GM21576 (cell line): Measurements from ENCODE around the gene RPL41.
"Not testable (repeated sequence)": the region's sequence is repeated elsewhere in the genome, so short reads cannot be mapped to it uniquely, and the experiment has no call there.

Experiments
- ATAC-seq: cut with Tn5 transposase; IDR thresholded peaks from one replicate; pipeline ENCODE4 v1.9.1; 2021; ENCODE audit warnings: mild to moderate bottlenecking, moderate library complexity; ENCODE audit not compliant: unreplicated experiment

The RPL41 gene

DNA sequence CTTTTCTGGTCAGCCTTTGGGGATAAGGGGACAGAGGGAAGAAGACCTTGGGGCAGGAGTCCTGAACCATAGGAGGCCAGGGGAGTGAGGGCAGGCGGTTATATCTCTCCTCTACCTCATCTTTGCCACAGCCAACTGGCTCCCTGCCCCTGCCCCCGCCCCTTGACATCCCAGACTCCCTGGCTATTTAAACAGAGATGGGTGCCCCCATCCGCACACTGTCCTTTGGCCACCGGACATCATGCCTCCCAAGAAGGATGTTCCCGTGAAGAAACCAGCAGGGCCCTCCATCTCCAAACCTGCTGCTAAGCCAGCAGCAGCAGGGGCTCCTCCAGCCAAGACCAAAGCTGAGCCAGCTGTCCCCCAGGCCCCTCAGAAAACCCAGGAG is 37.2 kb downstream of the RPL41 start:
- ATAC-seq: no peak

- no peak for ATAC-seq
Observed at GRCh38 chr12:56154246-56154771, 37.9 kb downstream of the RPL41 start.

DNA sequence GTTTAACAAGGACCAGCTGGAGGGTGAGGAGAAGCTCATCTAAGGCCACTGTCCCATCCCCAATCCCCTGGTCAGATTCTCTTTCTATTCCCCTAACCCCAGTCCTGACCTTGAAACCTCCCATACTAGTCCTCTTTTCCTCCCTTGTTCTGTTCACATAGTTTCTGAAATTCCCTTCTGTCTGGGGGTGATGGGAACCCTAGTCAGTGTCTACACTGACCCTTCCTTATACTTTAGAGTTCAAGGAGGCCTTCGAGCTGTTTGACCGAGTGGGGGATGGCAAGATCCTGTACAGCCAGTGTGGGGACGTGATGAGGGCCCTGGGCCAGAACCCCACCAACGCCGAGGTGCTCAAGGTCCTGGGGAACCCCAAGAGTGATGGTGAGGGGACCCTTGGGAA is 38.4 kb downstream of the RPL41 start:
- no peak for ATAC-seq

DNA sequence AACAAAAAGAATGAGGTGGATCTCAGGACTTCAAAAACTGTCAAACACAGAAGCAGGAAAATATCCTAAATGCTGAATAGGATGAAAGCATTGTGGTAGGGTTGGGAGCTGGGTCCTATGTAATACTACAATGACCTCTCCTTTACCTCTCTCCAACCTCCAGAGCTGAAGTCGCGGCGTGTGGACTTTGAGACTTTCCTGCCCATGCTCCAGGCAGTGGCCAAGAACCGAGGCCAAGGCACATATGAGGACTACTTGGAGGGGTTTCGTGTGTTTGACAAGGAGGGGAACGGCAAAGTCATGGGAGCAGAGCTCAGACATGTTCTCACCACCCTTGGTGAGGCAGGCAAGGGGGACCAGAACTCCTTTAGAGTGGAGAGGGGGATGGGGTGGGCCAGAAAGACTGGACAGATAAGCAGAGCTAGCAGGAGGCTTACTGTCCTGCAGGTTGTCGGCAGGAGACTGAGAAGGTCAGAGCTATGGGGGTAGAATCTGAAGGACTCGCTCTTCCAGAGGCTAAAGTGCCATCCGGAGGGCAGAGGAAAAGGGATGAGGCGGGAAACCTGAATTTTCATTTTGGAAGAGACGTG is 38.9 kb downstream of the RPL41 start:
- ATAC-seq: no peak

GRCh38 chr12:56156464-56157200 is 40.2 kb downstream of the RPL41 start:
- not testable (repeated sequence) for ATAC-seq

DNA sequence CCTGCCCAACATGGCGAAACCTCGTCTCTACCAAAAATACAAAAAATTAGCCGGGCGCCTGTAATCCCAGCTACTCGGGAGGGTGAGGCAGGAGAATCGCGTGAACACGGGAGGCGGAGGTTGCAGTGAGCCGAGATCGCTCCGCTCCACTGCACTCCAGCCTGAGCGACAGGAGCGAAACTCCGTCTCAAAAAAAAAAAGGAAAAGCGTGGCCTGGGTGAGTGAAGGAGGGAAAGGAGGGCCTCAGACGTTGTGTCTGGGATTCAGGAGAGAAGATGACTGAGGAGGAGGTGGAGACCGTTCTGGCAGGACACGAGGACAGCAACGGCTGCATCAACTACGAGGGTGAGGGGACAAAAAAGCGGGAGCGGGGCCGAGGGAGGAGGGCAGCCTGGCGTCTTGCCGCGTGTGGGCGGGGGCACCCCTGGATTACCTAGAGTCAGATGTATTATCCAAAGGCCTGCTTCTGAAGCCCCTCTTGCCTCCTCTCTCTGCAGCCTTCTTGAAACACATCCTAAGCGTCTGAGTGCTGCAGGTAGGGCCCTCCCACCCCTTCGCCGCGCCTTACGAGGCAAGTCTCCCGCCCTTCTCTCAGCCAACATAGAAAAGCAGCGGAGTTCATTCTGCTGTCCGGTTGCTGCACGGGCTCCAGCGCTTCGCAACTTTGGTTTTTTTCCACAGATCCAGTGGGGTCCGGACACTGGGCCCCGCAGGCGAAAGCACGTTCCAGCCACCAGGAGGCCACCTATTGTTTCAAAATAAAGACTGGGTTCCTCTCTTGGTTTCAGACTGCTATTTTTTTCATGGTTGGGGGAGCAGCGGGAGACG is 41.0 kb downstream of the RPL41 start:
- ATAC-seq: peak; percentile 43

- peak; percentile 80 for ATAC-seq
Observed at GRCh38 chr12:56158029-56158925, 41.8 kb downstream of the RPL41 start, which contains the start of gene MYL6. MYL6 (plus strand) TSS chr12:56158359; CDS start chr12:56158402, 43 bp downstream.

DNA sequence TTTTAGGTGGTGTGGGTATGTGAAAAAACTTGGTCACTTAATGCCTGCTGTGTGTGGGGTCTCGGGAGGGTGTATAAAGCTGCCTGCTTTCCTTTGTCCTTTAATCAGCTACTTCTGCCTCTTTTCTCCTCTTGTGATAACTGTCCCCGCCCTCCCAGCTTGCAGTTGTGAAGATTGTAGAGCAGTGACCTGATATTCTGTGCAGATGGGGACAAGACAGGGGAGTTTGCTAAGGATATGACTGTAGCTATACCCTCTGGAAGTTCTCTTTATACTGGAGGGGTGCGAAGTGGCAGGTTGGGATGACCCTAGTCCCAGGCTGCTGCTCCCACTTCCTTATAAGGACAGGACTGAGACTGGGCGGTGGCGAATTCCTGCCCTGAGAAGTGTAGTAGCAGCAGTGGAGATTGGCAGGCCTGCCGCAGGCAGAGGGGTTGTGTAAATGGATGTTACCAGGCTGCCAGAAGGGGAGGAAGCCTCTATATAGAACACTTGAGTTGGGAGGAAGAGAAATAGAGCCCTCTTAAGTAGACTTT is 42.6 kb downstream of the RPL41 start:
- no peak for ATAC-seq

- no peak for ATAC-seq
Observed at GRCh38 chr12:56159482-56160192, 43.2 kb downstream of the RPL41 start.

GRCh38 chr12:56160193-56160763 is 43.8 kb downstream of the RPL41 start:
- no peak for ATAC-seq

- no peak for ATAC-seq
Observed at GRCh38 chr12:56160894-56161689, 44.7 kb downstream of the RPL41 start.

DNA sequence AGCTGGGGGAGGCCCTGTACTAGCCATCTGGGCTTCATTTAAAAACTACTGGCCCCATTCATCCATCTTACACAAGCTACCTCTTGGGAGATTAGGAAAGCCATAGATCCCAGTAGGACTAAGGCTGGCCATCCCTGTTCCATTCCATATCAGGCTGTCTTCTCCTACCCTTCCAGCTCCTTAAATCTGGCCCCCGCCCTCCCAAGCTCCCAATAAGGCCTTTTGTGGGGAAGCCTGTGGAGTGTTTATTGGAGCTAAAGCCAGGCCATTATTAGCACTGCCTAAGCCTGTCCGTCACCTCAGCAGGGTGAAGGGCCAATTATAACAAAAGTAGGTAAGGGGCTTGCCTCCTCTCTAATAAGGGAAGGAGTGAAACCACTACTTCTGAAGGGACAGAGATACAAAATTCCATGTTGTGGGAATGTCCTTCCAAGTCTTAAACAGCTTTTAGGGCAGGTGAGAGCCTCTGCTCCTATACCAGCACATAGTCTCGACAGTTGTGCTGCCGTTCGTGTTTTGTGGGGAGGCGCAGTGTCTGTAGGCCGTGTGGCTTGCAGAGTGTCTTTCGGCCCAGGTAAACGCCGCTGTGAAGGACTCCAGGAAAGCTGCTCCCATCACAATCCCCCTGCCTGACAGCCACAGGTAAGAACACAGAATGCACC is 45.4 kb downstream of the RPL41 start:
- no peak for ATAC-seq

GRCh38 chr12:56162468-56163290 is 46.2 kb downstream of the RPL41 start:
- ATAC-seq: no peak

DNA sequence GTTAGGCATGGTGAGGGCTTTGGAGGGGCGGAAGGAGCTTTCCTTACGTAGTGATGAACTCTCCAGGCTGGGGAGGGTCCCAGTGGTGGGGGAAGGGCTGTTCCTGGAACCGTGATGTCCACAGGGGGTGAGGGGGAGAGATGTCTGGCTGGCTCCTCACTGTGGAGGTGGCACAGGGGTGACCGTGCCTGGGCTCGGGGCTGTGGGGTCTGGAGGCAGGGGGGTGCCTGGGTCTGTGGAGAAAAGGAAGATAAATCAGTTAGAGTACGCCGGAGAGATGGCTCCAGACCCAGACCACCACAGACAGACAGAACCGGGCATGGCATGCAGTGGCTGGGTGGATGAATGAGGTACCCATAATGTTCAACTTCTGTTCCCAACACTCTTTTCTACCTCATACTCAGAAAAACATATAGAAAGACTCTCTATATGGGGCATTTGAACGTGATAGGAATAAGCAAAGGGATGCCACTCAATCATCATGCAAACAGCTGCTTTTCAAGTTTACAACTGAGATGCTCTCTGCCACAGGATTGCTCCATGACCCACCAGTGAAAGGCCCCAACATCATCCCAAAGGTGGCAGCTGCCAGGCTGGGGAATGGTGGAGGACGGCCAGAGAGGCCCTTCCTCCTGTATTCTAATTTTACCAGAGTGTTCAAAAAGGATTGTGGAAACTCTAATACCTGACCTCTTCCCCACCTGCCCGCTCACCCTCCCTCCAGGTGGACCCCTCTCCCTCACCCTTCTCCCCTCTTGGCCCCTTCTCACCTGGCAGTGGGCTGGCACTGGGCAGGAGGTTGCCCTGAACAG is 47.3 kb downstream of the RPL41 start:
- no peak for ATAC-seq

DNA sequence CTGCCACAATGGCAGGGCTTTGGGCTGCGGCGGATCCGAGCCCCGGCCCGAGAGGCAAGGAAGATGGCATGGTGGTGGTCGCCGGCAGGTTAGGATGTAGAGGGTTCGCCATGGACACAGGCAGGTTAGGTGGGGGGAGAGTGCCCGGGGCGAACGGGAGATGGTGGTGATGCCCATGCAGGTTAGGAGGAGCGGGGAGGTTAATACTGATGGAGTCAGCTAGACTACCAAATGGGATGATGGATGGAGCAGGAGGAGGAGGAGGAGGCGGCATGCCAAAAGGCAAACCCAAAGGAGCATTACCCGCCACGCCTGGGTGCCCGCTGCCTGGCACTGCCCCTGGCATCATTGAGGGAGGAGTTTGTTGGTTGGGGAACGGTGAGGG is 47.9 kb downstream of the RPL41 start:
- ATAC-seq: no peak

- ATAC-seq: no peak
Observed at GRCh38 chr12:56165369-56165768, 48.9 kb downstream of the RPL41 start.
